ENCODE results near the gene ABCA5.

The ABCA5 gene

DNA sequence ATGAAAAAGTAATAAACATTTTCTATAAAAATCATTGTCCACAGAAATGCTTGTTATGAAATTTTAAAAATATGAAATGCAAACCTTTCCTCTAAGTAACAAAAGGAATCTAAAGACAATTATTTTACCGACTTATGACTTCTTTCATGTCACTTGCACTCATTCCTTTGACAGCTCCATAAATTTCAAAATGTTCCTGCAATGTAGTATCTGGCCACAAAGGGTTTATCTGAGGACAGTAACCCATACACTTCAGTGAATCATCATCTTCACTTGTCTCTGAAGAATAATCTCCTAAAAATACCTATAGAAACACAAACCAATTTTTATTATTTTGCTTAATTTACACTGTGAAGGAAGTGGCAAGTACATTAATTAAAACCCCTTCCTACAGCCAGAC, 72.7 kb downstream of the ABCA5 start:
- no peak for DNase-seq (ENCODE audit: low read depth)

DNA sequence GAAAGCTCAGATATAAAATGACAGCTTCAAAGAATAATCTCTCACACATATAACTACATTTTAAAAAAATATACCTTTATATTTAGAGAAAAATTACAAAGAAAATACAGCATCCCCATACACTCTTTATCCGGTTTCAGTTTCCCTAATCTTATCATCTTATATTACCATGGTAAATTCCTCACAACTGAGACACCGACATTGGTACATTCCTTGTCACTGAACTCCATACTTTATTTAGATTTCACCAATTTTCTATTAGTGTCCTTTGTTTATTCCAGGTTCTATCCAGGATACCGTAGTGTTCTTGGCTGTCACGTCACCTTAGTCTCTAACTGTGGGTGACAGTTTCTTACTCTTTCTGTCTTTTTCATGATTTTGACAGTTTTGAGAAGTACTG, 76.3 kb downstream of the ABCA5 start:
- no peak for DNase-seq (ENCODE audit: low read depth)

DNA sequence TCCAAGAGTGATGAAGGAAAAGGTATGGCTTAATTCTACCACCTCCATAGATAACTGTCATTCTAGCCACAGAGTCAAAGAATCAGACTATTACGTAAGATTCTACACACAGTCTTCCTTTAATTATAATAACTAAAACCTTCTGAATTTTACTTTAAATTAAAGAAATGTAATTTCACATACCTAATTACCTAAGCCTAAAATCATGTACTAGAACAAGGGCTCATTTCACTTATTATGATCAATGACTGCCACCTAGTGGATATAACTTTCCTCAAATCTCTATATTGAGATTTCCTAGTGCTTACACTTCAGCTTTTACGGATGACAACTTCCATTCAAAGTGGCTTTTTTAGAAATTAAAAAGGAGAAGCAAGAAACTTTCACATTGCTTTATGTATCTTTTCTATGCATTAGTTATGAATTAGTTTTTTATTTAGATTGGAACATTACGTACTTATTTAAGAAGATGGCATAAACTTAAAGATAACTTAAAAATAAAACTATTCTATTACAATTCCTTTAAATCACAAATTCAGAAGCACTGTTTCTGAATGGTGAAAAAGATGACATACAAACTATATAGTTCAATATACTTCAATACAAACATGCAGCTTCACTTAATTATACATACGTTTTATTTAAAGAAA, 80.1 kb downstream of the ABCA5 start:
- no peak for DNase-seq (ENCODE audit: low read depth)

DNA sequence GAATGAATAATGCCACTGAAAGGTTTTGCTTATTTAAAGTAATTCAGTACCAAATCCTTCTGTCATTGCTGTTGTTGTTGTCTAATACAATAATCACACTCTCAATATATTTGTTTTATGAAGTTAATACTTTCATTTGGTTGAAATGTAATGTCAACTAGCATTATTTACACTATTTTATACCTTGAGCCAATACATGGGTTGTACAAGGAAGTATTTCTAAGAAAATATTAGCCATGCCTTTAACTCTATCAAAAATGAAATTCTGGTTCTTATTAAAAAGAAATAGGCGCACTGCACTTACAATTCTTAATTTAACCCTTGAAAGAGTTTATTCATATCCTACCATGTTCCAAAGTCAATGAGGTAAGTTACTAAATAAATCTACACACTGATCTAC, 80.7 kb downstream of the ABCA5 start:
- no peak for DNase-seq (ENCODE audit: low read depth)

DNA sequence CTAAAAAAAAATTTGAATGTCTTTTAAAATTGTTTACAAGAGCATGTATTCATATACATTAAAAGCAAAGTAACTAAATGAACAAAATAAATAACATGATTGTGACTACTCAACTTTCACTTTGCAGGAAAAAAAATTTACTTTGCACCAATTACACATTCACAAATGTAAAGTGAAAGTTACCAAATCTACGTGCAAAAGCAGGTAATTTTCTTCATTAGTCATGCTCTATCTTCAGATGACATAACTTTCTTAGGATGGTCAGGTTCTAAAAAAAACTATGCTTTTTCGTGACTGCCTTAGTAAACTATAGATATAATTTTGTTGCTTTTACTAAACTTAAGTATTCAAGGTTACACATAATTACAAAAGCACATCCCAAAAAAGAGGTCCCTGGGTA, 81.3 kb downstream of the ABCA5 start:
- DNase-seq (ENCODE audit: low read depth) = no peak

DNA sequence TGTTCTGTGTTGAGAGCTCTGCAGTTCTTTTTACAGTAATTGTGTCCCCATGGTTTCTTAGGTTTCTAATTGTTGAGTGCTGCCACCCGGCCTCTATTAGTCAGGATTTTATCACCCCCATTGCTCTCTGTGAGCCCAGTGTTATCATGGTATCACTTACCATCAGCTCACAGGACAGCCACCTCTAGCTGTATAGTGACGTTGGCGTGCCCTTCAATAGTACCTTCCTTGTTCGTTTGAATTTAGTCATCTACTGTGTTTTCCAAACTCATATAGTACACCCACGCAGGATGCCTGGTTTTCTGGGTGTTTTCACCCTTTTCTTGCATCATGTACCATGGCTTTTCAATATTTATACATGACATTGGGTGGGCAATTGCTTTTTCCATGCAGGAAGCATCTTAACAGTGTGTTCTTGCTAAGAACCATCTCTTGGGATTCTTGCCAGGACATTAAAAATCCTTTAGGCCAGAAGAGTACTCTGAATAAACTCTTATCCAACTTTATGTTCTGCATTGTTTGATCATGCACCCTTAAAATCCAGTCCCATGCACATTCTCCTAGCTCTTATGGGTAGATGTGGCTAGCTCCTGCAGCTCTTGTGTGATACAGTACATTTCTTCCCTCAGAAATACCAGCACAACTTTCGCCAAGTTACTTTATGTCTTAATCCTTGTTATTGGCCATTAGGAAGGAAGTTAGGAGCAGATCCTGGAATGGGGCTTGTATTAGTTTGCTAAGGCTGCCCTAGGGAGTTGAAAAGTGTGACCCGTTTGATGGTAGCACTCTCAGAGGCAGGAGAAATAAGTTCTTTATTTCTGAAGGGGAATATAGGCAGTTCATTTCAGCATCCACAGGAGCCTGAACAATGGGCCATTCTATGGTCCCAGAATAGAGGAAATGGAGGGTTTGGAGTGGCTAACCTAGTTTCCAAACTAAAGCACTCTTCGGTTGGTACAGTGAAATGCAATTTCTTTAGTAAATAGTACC, 87.0 kb downstream of the ABCA5 start:
- no peak for DNase-seq (ENCODE audit: low read depth)

DNA sequence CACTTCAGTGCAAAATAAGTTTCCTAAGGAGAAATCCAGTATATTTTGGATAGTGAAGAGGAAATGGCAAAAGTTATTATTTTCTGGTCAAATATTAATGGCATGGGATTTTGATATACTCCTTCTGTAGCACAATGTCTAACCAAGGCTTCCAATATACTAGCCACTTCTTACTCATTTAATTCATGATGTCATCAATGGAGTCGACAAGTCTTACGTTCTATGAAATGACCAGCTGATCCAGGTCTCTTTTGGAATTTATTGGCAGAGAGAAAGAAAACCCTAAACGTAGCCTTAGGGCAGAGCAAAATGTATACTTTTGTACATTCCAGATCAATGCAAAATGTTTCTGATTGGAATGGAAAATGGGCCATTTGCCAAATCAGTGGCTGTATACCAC, 90.0 kb downstream of the ABCA5 start:
- DNase-seq (ENCODE audit: low read depth) = no peak

DNA sequence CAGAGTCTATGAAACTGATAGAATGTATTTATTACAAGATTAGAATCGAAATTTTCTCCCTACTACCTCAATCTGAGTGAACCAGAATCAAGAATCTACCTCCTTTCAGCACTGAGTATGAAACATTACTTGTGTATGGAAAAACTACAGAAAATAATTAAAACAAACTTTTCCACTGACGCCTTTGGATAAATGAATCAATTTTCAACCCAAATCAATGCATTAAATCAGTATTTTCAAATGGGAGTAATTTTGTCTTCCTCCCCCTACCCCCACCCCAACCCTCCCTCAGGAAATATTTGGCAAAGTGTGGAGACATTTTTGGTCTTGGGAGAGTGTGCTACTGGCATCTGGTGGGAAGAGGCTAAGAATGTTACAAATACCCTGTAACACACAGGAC, 90.5 kb downstream of the ABCA5 start:
- DNase-seq (ENCODE audit: low read depth) = no peak

DNA sequence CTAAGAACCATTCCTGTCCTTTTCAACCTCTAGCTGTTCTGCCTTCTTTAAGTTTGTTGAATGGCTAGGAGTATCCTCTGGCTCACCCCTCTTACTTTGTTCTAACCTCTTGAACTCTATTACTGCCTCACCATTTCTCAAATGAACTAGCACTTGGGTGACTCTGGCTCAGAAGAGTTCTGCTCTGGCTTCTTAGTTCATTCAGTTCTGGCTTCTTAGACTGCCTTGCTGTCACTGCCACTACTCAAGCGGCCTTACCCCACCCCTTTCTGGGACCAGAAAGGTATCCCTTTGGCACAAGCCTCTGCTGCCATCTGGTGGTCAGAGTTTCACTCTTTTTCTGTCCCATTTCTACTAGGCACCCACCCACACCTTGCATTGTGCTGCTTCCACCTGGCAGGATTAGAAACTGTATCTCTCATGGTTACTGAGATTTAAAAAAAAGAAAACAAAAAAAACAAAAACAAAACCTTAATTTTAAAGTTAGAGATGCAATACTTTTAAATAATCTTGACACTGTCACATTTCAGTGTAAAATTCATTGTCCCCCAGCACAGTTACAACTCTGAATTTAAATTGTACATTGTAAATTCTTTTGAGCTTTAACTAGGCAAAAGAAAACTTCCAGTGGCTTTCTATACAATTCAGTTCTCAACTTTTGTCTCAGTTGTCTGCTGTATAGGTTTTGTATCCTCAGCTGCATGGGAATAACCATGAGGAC, 91.4 kb downstream of the ABCA5 start:
- peak; percentile 8 for DNase-seq (ENCODE audit: low read depth)

DNA sequence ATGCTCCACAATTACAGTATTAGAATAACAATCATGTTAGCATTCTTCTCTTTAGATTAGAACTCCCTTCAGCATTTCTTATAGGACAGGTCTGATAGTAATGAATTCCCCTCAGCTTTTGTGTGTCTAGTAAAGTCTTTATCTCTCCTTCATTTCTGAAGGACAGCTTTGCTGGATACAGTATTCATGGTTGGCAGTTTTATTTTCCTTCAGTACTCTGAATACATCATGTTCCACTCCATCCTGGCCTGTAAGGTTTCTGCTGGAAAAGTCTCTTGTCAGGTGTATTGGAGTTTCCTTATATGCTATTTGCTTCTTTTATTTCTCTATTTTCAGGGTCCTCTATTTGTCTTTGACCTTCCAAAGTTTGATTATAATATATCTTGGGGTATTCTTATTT, 94.3 kb downstream of the ABCA5 start:
- no peak for DNase-seq (ENCODE audit: low read depth)

DNA sequence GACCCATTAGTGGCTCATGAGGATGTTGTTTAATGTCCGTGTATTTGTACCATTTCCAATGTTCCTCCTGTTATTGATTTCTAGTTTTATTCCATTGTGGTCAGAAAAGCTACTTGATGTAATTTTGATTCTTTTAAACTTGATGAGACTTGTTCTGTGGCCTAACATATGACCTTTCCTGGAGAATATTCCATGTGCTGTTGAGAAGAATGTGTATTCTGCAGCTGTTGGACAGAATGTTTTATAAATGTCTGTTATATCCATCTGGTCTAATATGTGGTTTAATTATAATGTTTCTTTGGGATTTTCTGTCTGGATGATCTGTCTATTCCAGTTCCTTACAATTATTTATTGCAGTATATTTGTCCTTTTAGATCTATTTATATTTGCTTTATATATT, 95.4 kb downstream of the ABCA5 start:
- no peak for DNase-seq (ENCODE audit: low read depth)

DNA sequence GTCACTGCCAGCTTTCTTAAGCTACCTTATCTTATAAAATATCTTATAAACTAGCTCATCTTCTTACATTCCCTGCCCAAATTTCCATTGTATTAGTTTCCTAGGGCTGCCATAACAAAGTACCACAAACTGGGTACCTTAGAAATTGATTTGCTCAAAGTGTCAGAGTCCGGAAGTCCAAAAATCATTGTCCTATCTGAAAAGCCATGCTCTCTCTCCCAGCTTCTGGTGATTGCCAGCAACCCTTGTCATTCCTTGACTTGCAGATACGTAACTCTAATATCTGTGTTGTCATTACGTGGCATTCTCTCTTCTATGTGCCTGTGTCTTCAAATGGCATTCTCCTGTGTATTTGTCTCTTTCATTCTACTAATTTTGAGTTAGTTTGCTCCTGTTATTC, 96.0 kb downstream of the ABCA5 start:
- no peak for DNase-seq (ENCODE audit: low read depth)

DNA sequence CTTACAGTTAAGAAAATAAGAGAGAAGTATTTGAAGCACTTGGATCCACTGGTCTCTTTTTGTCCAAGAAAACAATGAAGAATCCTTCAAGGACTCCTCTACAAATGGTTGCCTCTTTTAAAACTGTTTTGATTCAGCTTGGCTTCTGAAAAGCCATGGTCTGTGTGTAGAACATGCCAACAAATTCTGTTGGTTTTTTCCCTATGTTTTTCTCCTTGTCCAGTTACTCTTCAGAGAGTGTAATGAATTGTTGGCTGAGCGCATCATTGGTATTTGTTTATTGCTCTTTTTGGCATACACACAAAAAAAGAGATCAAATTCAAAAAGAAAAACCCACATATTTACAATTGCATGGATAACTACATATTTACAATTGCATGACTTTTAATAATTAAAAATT, 98.4 kb downstream of the ABCA5 start, which contains the start of gene ABCA10:
Gene ABCA10 (minus strand): TSS at position 249 of the 400 bp plus-strand sequence. CDS start 3,466 bp downstream, outside the sequence.
- no peak for DNase-seq (ENCODE audit: low read depth)

DNA sequence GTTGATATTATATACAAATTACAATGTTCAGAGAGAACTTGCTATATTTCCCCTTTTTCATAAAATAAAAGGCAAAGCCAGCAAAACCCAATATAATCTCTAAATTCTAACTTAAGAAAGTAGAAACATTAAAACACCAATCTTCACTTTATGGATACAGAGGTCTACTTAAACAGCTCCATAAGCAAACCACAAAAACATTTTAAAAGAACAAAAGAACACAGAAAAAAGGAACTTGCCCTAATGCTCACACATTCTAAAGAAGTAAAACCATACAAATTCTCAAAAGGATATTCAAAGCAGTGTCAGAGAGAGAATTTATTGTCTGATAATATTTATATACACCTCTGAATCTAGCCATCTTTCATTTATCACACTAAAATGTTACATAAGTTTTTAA, 98.9 kb downstream of the ABCA5 start:
- no peak for DNase-seq (ENCODE audit: low read depth)

DNA sequence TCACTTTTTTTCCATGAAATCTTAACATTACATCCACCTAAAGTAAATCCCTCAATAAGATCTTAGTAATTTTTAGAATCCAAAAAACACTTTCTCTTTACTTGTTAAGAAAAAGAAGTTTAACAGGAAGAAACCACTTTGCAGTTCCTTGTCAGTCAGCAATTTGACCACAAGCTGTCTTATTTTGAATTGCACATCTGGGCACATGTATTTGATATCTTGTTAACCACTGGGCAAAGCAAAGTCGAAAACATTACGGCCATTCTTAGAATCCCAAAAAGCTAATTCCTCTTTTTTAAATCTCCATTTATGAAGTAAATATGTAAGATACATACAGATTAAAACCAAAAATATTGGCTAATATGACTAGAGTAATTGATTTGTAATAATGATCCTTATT, 99.4 kb downstream of the ABCA5 start:
- DNase-seq (ENCODE audit: low read depth) = no peak

DNA sequence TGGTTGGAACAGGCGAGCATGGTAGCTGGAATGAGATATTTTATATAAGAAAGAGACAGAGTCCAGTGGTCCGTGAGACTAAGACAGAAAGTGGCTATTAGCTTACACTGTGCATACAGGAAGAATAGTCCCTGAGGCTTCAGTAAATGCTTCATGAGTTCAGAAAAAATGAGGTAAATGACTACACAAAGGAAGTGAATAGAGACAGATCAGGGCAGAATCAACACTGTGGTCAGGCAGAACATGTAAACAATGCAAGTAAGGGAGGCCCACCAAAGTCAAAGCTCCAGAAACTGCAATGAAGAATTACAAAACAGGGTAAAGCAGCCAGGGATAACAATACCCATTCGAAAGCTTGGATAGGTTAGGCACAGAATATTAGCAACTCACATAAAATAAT, 103.1 kb downstream of the ABCA5 start:
- no peak for DNase-seq (ENCODE audit: low read depth)

DNA sequence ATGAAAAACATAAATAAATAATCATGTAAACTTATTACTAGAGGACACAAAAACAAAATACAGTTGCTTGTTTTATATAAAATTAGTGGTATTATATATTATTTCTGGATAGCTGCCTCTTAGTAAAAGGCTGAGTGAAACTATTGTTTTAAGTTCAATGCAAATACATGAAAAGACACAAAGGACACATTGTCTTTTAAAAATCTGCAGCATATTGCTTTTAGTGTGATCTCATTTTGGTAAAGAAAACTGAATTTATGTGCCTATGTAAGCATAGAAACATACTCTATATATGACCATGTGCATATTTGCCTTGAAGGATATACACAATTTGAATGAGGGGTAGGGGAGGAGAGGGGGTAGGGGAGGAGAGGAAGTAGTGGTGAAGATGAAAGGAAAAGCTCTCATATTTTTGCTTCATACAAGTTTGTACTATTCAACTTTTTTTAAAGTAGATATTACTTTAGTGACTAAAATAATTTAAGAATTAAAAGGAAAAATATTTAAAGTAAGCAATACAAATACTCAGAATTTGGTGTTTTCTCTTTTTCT, 104.2 kb downstream of the ABCA5 start:
- DNase-seq (ENCODE audit: low read depth) = no peak

DNA sequence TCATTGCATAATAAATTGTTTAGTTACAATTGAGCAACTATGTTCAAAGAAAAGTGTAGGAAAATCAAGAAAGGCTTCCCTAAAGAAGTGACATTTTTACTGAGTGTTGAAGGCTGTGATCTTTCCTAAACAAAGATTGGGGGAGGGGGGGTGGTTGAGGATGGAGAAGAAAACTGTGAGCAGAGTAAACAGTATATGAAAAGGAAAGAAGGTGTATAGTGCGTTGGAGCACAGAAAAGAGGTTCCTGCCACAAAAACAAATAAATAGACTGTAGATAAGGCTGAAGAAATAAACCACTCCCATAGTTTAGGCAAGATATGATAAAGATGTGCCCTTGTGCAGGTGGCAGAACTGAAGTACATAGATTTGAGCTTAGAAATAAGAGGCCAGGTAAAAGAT, 106.8 kb downstream of the ABCA5 start:
- no peak for DNase-seq (ENCODE audit: low read depth)

DNA sequence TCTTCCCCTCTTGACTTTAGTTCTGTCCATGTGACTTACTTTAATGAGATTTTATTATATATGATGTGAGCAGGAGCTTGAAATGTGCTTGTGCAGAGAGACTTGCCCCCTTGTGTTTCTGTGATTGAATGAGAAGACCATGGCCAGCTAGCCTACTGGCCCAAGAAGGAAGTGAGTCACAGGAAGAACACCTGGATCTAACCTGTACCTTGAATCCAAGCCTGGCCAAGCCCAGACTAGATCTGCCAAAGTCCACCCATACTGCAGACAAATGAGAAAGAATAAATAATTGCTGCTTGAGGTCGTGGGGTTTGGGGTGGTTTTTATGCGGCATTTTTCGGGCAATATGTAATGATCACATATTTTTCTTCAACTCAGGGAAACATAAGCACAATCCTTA, 107.9 kb downstream of the ABCA5 start:
- DNase-seq (ENCODE audit: low read depth) = no peak

DNA sequence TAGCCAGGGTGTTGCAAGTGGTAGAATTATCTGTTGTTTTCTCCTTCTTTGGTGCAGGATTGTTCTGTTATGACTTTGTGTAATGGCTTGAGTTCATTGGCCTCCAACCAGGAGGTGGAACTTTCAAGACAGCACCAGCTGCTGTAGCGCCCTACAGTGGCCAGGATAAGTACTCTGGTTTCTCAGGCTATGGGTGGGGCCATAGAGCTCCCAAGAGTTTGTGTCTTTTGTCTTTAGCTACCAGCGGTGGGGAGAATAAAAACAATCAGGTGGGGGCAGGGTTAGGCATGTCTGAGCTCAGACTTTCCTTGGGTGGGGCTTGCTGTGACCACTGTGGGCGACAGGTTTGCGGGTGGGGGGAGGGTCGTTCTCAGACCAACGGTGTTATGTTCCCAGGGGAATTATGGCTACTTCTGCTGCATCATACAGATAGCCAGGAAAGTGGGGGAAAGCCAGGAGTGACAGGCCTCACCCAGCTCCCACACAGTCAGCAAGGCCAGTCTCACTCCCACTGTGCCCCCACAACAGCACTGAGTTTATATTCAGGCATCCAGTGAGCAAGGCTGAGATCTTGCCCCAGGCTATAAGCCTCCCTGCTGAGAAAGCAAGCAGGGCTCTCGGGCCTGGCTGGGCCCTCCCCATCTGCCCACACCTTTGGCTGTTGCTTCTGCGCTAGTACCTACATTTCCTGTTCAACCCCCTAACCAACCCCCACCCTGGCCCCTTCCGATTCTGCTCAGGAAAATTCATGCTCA, 113.7 kb downstream of the ABCA5 start:
- DNase-seq (ENCODE audit: low read depth) = no peak

DNA sequence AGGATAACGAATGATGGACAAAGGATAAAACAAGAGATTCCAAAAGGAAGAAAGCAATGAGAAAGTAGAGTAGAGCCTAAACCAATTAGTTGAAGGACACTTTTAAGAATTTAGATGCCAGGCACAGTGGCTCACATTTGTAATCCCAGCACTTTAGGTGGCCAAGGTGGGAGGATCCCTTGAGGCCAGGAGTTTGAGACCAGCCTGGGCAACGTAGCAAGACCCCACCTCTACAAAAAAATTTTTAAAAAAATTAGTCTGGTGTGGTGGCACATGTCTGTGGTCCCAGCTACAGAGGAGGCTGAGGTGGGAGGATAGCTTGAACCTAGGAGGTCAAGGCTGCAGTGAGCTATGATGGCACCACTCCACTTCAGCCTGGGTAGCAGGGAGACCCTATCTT, 118.3 kb downstream of the ABCA5 start:
- DNase-seq (ENCODE audit: low read depth) = no peak

DNA sequence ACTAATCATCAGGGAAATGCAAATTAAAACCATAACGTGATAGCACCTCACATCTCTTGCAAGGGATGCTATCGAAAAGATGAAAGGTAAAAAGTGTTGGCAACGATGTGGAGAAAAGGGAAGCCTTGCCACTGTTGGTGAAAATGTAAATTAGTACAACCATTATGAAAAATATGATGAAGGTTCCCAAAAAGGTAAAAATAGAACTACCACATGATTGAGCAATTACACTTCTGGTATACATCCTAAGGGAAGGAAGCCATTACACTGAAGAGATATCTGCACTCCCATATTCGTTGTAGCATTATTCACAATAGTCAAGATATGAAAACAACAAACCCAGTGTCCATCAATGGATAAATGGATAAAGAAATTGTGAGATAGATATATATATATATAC, 119.8 kb downstream of the ABCA5 start:
- DNase-seq (ENCODE audit: low read depth) = no peak

Measured in stimulated activated CD8-positive, alpha-beta memory T cell treated with anti-CD3 and anti-CD28 coated beads, Interleukin-12 subunit alpha, Interleukin-12 subunit beta, amount 100 ng/mL, for 4 hours (primary cell).